AG09319 (cell line): ENCODE measurements around the gene NUP210.

Source experiments
- DNase-seq: peaks from one replicate; pipeline ENCODE4 v3.0.0-alpha.2; 2010; ENCODE audit warnings: low read depth; ENCODE audit errors: extremely low read depth
- CTCF ChIP-seq: IDR thresholded peaks from 2 replicates; pipeline ENCODE4 v1.5.1; 2011; ENCODE audit warnings: low read depth, mild to moderate bottlenecking, inconsistent platforms, low read length, moderate library complexity

Gene NUP210

GRCh38 chr3:13336592-13336991, 83.5 kb downstream of the NUP210 start:
- no peak for DNase-seq
- TF ChIP-seq CTCF: no peak

- DNase-seq: no peak
- no peak for TF ChIP-seq CTCF
Observed at GRCh38 chr3:13335503-13335902, 84.6 kb downstream of the NUP210 start.

GRCh38 chr3:13335059-13335458, 85.1 kb downstream of the NUP210 start:
- DNase-seq: no peak
- no peak for TF ChIP-seq CTCF

- DNase-seq: no peak
- no peak for TF ChIP-seq CTCF
Observed at GRCh38 chr3:13333236-13333897, 86.8 kb downstream of the NUP210 start.

- TF ChIP-seq CTCF: no peak
- no peak for DNase-seq
Observed at GRCh38 chr3:13332740-13333139, 87.4 kb downstream of the NUP210 start.

- no peak for TF ChIP-seq CTCF
Observed at GRCh38 chr3:13332158-13332557, 88.0 kb downstream of the NUP210 start.

GRCh38 chr3:13329746-13330145, 90.4 kb downstream of the NUP210 start:
- no peak for DNase-seq
- no peak for TF ChIP-seq CTCF

More at GRCh38 chr3:13332158-13332557, 88.0 kb downstream of the NUP210 start:
- DNase-seq: no peak
